CD4-positive, alpha-beta T cell treated with Interferon alpha-2 for 1 hour (primary cell): ENCODE data around the gene MGLL.

ENCODE experiments used
- DNase-seq, 2 donors: peaks; one replicate each; pipeline ENCODE4 v3.0.0-alpha.2; 2020 to 2022

Gene MGLL

GRCh38 chr3:127646501-127647046 lies 175.7 kb downstream of the MGLL start:
- no peak for DNase-seq

GRCh38 chr3:127645371-127646015 lies 176.8 kb downstream of the MGLL start:
- no peak for DNase-seq

GRCh38 chr3:127644641-127645370 lies 177.5 kb downstream of the MGLL start:
- DNase-seq = no peak

- no peak for DNase-seq
Measured at GRCh38 chr3:127640042-127640355, 182.3 kb downstream of the MGLL start.

- DNase-seq = no peak
Measured at GRCh38 chr3:127639173-127640041, 182.9 kb downstream of the MGLL start.
